Measurements from ENCODE around the gene CKLF.
A peak's percentile ranks its signal among the peaks of the same experiment; 100 is the strongest.
"Not testable (repeated sequence)": the region's sequence is repeated elsewhere in the genome, so short reads cannot be mapped to it uniquely, and the experiment has no call there.

Gene CKLF

DNA sequence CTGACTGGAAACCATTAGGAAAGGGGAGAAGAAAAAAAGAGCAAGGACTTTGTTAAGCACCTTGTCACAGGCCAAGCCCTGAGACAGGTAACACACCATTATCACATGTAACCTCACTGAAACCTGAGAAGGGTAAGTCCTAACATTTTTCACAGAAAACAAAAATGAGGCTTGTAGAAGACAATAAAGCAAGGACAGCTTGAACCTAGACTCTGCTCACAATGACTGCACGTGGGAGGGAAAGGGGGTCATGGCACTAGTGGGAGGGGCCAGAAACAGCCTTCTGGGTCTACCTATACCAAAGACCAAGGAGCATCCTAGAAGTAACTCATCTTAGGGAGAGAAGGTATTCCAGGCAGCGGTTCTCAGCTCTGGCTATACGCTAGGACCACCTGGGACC, 10.0 kb upstream of the CKLF start:
- no peak for DNase-seq (ENCODE audit: low read depth in 2 of 3, low spot score in 2 of 3)

DNA sequence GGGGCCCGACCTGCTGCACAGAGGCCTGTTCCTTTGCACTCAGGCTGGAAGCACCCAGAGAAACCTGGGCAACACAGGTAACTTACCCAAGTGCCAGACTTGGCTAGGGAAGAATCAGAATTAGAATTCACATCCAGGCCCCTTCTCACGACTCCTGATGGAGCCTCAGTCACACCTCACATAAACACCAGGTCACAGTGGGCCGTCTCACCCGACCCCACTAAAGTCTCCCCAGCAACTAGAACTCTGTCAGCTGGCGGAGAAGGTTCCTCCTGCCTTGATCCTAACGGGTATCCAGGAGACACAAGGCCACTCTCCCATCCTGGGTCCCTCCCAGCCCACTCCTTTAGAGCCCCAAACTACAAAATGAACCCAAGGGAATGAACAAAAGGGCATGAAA, 8.8 kb upstream of the CKLF start:
- no peak for DNase-seq (ENCODE audit: low read depth in 2 of 3, low spot score in 2 of 3)

DNA sequence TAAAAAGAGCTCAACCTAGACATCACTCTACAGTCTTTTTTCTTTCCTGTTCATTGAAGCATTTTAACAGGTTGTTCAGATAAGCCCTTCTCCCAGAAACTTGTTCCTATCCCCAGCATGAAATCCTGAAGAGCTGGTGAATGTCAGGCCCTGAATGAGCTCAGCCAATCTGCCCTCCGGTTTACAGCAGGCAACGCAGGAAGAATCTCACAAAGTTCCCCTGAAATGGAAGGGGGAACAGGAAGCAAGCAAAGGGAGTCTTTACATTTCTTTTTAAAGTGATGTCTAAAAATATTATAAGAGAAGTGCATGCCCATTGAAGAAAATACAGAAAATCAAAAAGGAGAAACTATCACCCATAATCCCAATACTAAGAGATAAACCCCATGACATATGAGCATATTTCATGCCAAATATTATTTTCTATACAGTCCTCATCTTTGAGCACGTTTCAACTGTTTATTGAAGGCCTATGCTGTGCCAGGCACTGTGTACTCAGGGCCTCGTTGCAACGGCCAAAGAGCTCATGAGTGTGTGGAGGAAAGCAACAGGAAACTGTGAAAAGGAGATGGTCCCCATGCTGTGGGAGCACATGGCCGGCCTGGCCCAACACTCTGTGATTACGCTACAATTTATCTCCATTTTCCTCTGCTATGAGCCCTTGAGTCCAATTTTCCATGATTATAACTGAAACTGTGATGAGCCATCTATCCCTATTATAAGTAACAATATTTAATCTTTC, 8.2 kb upstream of the CKLF start:
- no peak for DNase-seq (ENCODE audit: low read depth in 2 of 3, low spot score in 2 of 3)

DNA sequence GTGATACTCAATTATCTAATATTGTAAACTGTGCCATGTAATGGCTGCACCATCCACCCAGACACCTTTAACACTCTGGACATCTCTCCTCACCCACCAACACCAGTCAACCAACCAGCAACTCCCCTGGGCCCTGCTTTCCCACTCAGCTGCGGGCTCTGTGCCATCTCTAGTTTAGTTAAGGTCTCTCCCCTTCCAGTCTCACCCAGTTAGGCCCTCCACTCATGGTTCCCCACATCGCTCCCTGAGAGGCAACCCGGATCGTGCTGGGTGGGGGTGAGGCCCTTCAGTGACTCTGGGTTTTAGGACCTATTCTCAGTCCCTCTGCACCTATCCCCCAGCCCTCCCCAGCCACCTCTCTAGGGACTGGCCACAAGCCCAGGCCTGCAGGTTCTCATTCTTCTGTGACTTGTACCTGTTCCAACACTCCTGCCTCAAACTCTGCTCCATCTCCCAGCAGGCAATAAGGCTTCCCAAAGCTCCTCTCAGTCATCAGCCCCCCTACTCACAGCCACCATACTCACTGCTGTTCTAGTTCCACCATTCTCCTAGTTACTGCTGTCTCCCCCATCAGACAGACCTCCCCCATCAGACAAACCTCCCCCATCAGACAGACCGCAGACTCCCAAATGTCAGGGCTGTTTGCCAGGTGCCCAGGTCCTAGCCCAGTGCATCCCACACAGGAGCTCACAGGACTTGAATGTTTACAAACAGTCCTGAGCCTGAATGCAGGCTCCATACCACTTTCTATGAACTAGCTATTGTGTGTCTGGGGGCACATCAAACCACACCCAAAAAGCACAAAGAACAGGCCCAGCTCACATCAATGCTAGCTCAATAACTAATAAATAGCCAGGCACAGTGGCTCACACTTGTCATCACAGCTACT, 5.0 kb upstream of the CKLF start:
- no peak for DNase-seq (ENCODE audit: low read depth in 2 of 3, low spot score in 2 of 3)

DNA sequence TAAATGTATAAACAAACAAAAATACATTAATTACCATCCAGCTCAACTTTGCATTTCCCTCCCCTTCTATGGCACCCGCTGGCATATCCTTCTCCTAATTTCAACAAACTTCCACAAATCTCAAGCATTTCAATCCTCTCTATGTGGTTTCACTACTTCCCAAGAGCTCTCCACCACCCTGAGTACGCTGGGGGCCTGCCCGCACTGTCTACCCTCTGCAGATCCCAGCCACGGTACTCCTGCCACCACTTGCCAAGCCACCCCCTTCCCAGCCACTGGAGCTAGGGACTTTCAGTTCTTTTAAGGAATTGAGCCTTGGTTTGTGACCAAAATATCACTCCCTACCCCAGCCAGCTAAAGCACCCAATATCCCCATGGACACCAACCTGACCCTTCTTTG, 4.3 kb upstream of the CKLF start:
- DNase-seq (ENCODE audit: low read depth in 2 of 3, low spot score in 2 of 3) = no peak

DNA sequence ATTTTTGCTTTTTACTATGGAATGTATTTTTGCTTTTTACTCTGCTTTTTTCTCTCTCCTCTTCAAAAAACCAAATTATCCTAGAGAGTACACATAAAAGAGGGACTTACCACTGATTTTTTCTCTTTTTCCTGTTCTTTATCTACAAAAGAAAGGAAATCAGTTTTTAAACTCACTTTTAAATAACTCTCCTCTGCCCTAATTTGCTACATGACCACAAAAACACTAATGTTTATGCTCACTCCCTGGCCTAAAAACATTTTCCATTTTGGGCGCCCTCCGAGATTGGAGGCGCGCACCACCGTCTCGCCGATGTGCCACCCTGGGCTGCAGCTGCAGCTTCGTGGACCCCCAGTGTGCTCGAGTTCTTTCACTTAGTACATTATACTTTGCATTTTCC, 3.5 kb upstream of the CKLF start:
- DNase-seq (ENCODE audit: low read depth in 2 of 3, low spot score in 2 of 3) = no peak

DNA sequence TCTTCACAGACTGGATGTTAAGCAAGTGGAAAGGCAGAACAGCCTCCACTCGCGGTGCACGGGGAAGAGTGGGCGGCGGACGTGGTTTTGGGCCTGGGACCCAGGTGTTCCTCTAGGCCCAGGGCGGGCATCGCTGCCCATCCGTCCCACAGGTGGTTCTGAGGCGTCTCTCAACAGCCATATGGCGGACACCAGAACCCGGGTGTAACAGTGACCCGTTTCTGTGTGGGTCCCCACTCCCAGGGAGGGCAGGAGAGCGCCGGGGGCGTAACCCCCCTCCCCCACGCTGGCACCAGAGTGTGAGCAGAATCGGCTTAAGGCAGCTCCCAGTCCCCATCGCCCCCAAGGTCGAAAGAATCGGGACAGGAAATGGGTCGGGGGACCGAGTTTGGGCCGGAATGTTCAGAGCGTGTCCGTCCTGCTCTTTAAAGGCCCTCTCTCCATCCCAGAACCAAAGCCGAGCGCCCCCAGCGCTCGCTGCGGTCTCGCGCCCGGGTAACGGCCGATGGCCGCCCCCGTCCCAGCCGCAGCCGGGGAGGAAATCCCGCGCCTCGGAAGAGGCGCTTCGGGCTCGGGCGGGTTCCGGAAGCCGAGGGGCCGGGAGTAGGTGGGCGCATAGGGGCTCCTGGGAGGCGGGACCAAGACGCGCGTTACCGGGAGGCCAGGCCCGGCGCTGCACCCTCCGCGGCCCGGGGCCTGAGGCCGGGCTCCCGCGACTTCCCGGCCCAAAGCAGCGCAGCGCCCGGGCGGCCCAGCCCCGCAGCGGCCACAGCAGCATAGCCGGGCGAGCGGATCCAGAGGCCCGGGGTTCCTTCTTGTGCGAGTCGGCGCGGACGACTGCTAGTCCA, 2.9 kb upstream of the CKLF start, which contains the start of gene TK2:
Gene TK2 (minus strand): TSS at position 839 of the 848 bp plus-strand sequence. CDS start 61 bp downstream, at position 778.
- DNase-seq (ENCODE audit: low read depth in 2 of 3, low spot score in 2 of 3) = peak; percentile 43 to 61 (median 49)

DNA sequence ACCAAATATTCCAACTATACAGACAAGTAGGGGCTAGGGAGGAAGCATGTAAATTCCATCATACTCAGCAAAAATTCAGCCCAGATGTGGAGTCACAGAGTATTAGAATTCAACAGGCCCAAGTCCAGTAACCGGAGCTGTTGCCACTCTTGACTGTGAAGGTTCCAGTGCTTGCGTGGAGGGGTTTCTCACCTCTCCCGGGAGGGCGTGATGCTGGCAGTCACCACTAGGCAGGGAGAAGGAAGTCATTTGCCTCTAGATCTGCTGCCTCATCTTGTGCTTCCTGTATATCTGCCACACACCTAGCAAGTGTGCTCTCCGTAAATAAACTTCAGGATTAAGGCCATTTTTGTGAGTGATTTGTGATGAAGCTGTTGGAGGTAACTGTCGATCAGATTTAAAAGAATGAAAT, 1.0 kb upstream of the CKLF start:
- DNase-seq (ENCODE audit: low read depth in 2 of 3, low spot score in 2 of 3) = peak in 2 of 3 experiments; percentile 23 to 45

DNA sequence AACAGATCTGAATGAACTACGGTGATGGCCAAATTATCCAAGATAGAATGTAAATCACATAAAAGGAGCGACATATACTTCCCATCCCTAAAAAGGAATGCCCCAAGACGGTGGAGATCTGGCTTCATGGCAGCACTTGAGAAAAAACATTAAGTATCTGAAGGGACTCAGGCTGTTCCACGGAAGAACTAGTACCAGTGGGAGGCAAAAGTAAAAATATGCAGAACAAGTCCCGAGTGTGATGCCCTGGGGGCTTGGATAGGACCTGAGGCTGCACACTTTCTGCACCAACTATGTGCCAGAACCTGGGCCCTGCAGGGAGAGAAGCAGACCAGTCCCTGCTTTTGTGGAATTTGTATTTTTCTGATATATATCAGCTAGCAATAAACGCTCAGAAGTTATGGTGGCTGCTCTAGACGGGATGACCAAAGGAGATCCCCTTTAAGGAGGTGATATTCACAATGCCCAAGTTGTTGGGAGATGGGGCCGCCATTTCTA, 539 bp upstream of the CKLF start:
- no peak for DNase-seq (ENCODE audit: low read depth in 2 of 3, low spot score in 2 of 3)

DNA sequence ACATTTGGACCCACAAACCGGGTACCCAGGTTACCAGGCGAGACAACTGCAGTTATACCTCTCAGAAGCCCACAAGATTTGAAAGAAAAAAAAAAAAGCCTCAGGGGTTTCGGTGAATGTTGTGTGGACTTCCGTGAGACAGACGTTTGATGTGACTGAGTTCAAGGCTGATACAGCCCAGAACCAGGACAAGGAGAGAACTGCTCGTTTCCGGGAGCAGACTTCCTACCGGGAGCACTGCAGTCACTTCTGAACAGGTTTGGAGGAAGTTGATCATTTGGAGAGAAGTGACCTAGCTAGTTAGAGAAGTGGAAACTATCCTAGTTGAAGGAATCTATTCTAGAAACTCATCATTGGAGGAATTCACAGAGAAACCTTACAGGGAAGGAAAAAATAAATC, 847 bp downstream of the CKLF start:
- DNase-seq (ENCODE audit: low read depth in 2 of 3, low spot score in 2 of 3) = no peak

DNA sequence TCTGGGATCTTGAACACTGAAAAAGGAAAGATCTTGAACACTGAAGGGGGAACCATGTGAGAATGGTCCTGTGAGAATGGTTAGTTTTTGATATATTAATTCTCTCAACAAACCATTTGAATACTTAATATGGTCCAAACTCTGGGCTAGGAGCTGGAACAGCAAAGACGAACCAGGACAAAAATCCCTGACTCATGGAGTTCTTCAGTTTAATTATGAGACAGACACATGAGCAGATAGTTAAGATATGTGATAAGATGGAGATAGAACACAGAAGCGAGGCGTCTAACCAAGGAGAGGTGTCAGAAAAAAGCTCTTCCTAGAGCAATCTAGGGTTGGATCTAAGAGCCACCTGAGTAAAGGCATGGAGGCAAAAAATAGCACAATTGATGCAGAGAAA, 1.6 kb downstream of the CKLF start:
- no peak for DNase-seq (ENCODE audit: low read depth in 2 of 3, low spot score in 2 of 3)

DNA sequence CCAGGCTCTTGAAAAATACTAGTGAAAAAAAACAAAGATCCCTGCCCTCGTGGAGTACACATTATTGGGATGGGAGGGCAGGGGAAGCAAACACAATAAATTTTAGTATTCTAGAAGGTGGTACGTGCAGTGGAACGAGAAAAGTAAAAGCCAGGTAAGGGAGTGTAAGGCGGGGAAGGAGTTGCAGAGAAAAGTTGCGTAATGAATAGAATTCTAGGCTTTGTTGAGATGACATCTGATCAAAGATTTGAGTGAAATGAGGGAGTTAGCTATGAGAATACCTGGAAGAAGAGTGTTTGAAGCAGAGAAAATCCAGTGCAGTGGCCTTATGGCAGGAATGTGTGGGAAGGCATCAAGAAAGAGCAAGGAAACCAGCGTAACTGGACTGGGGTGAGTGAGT, 2.1 kb downstream of the CKLF start:
- no peak for DNase-seq (ENCODE audit: low read depth in 2 of 3, low spot score in 2 of 3)

DNA sequence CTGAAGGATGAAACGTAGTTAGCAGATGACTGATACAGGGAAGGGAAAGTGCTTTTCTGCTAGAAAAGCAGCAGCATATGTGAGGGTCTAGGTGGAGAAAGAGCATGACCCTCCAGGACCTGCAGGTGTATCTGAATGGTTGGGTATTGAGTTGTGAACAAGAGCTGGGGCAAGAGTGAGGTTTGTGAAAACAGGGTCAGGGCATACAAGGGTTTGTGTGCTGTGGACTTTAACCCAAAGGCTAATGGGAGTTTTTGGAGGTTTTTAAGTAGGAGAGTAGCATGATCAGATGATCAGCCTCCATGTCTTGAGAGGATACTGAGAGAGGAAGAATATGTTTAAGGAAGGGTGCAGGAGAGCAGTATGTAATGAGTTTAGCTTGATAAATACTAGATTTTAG, 7.7 kb downstream of the CKLF start:
- no peak for DNase-seq (ENCODE audit: low read depth in 2 of 3, low spot score in 2 of 3)

DNA sequence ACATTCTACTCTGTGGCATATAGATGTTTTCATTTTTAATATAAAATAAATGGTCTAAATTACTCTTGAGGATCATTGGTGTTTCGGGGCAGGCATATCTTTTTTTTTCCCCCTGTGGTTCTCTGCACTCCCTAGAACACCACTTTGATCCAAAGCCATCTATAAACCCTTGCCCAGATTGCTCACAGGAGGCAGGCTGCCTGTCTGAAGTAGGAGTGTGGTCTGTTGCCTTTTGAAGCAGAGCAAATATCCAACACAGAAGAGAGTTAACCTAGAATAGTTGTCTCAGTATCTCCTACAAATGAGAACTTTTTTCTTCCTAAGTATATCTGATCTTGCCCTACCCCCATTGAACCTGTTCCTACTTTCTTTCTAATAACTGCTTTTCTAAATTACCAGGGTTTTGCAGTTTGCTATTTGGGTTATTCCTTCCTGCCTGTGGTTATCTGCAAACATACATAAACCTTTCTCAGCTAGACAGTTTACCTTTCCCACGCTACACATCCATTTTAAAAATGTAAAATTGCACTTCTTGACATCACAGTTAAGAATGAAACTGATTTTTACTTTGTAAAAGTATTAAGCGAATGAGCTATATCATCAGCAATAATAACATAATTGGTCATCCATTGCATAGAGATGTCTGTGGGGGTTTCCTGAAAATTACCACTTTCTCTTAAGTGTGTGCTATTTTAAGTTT, 9.2 kb downstream of the CKLF start:
- no peak for DNase-seq (ENCODE audit: low read depth in 2 of 3, low spot score in 2 of 3)

DNA sequence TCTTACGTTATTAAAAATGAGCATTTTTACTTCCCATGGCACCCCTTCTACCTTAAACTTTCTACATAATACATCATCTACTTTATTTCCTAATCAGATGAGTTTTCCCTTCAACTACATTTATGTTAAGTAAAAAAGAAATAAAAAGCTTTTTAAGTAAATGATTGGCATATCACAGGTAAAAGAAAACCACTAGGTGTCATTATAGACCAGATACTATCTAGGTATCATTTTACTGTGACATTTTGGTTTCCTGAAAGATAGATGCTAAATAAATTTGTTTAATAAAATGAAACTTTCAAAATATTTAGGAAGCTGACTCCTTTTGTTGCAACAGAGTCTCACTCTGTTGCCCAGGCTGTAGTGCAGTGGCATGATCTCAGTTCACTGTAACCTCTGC, 10.0 kb downstream of the CKLF start:
- DNase-seq (ENCODE audit: low read depth in 2 of 3, low spot score in 2 of 3) = no peak

DNA sequence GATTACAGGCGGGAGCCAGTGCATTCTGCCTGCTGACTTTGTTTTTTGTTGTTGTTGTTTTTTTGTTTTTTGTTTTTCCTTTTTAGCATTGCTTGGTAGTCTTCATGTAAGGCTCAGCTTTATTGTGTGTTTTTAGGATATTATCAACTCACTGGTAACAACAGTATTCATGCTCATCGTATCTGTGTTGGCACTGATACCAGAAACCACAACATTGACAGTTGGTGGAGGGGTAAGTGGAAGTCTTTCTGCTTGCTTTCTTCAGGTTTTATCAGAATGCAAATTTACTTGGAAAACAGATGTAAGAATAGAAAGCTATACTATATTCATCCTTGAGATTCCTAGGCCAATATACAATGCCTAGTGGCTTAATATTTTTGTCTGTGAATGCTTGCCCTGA, 10.6 kb downstream of the CKLF start:
- no peak for DNase-seq (ENCODE audit: low read depth in 2 of 3, low spot score in 2 of 3)

DNA sequence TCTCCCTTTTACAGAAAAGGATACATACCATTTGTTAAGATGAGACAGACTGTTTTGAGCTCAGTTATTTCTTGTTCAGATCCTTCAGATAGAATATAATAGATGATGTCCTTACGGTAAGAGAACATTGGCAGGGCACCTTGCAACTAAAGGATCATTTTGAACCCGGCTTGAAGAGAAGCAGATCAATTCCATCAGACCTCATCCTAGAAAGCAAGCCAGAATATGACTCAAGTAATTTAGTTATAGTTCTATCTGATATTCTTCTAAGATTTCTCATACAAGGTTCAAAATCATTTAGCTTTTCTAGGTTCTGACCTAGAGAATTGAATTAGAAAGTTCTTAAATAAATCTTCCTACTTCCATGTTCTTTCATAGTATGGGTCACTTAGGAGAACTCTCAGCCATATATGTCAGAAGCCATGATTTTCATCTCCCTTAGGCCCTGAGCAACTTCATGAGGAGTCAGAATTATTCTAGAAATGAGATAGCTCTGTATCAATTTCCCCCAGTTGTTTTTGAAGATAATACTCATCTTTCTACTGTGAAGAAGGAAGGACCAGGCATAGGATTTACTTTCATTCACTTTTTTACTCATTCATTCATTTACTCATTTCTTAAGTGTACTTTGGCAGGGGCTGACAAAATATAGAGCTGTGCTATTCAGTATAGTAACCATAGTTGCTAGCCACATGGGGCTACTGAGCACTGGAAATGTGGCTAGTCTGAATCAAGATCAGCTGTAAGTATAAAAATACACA, 11.4 kb downstream of the CKLF start:
- DNase-seq (ENCODE audit: low read depth in 2 of 3, low spot score in 2 of 3) = no peak

DNA sequence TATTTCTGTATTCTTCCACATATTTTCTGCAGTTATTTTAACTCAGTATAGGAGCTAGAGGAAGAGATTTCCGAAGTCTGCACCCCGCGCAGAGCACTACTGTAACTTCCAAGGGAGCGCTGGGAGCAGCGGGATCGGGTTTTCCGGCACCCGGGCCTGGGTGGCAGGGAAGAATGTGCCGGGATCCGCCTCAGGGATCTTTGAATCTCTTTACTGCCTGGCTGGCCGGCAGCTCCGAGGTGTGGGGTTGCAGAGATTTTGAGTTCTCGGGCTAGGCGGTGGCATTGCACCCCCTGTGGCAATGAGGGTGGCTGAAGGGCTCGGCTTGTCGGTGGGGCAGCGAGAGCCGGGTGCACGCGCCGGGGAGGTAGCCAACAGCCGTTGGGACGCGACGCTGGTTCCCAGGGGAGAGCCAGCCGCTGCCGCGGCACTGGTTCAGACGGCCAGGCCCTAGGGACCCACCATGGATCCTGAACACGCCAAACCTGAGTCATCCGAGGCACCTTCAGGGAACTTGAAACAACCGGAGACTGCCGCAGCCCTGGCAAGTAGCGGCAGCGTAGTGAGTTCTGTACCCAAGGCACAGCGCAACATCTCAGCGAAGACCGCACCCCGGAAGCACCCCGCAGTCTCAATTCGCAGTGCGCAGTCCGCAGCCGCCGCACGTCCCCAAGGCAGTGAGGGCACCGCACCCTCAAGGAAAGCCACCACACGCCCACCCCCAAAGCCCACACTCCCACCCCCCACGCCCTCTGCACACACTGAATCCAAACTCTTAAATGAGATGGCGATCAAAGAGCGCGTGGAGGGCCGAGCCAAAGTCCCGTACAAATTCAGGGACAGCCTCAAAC, 13.9 kb downstream of the CKLF start, which contains the start of gene CMTM1:
Gene CMTM1 (plus strand): TSS at position 389 of the 851 bp plus-strand sequence. CDS start 75 bp downstream, at position 464.
- no peak for DNase-seq (ENCODE audit: low read depth in 2 of 3, low spot score in 2 of 3)

DNA sequence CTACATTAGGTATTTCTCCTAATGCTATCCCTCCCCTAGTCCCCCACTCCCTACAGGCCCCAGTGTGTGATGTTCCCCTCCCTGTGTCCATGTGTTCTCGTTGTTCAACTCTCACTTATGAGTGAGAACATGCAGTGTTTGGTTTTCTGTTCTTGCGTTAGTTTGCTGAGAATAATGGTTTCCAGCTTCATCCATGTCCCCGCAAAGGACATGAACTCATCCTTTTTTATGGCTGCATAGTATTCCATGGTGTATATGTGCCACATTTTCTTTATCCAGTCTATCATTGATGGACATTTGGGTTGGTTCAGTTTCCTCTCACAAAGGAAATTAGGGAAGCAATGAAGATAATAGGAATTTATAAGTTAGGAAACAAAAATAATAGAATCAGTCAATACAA, 14.9 kb downstream of the CKLF start:
- DNase-seq (ENCODE audit: low read depth in 2 of 3, low spot score in 2 of 3) = not testable (repeated sequence)

Data from activated CD8-positive, alpha-beta memory T cell treated with anti-CD3 and anti-CD28 coated beads for 48 hours (primary cell).